ENCODE measurements around the gene CLEC3A.

CLEC3A gene

DNA sequence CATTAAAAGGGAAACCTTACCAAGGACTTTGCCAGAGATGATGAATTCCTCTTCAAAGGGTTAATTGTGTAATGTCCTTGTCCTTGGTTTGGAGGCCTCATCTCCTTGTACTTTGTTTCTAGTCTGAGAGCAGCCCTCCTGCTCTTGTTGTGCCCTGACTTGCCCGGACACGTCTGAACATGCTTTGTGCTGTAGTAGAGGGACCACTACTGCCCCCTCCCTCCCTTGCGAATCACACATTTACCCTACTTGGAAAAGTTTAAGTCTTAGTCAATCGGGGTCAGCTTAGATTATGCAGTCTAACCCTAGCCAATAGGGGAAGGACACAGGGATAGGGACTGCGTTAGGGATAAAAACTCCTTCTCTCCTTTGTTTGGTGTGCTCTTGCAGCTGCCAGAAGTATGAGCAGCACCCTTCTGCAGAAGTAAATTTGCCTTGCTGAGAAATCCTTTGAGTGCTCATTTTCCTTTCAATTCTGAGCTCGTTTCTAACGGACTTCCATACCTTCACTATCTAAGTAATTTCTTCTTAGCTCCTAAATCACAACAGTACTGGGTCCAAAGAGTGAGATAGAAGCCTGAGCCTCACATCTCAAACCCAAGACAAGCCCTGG, 26.4 kb upstream of the CLEC3A start:
- no peak overlapping the region for H3K4me3 Mint-ChIP-seq
- H3K27me3 Mint-ChIP-seq (ENCODE audit: low read depth, poor library complexity): peaks cover 9% of the 10 kb centered on the region
- TF ChIP-seq, protein P1, sequence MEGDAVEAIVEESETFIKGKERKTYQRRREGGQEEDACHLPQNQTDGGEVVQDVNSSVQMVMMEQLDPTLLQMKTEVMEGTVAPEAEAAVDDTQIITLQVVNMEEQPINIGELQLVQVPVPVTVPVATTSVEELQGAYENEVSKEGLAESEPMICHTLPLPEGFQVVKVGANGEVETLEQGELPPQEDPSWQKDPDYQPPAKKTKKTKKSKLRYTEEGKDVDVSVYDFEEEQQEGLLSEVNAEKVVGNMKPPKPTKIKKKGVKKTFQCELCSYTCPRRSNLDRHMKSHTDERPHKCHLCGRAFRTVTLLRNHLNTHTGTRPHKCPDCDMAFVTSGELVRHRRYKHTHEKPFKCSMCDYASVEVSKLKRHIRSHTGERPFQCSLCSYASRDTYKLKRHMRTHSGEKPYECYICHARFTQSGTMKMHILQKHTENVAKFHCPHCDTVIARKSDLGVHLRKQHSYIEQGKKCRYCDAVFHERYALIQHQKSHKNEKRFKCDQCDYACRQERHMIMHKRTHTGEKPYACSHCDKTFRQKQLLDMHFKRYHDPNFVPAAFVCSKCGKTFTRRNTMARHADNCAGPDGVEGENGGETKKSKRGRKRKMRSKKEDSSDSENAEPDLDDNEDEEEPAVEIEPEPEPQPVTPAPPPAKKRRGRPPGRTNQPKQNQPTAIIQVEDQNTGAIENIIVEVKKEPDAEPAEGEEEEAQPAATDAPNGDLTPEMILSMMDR (IDR thresholded peaks at IDR 0.05): no peak
- DNase-seq: no peak
- H3K27ac Mint-ChIP-seq: no peak overlapping the region
- no peaks in the 10 kb centered on the region for H3K36me3 Mint-ChIP-seq (ENCODE audit: low read depth)
- H3K4me1 Mint-ChIP-seq: peaks cover 24% of the 10 kb centered on the region
- H3K9me3 Mint-ChIP-seq: peaks cover 27% of the 10 kb centered on the region

DNA sequence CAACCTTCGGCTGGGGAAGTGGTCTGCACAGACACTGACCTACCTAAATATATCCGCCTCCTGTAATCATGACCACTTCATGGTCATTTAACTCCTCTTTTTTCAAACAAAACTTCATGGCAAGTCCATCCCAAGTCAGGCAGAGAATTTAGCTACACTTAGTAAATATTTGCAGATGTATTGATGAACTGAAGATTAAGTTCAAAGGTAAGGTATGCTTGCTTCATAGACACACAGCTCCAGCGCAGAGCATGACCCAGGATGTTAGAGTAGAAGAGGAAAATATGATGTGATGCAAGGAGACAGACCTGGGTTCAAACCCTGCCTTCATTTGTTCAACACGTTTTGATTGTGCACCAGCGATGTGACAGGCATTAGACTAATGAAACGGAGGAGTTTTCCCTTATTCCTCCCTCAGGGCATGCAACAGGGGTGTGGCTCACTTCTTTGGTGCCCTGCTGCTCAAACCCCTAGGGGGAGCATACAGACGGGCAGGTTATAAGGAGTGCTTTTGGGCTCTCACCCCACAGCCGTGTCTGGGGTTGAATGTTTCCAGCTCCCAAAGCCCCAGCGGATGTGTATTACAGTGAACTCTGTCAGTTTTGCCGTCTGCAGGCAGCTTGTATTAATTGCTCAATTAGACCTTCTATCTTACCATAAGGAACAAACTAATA, 23.9 kb upstream of the CLEC3A start:
- peaks cover 8% of the 10 kb centered on the region for H3K4me1 Mint-ChIP-seq
- DNase-seq: no peak
- H3K9me3 Mint-ChIP-seq: peaks cover 17% of the 10 kb centered on the region
- TF ChIP-seq, protein P1 (IDR thresholded peaks at IDR 0.05): no peak
- peaks cover 6% of the 10 kb centered on the region for H3K27me3 Mint-ChIP-seq (ENCODE audit: low read depth, poor library complexity)
- no peak overlapping the region for H3K27ac Mint-ChIP-seq
- H3K4me3 Mint-ChIP-seq: no peak overlapping the region
- H3K36me3 Mint-ChIP-seq (ENCODE audit: low read depth): no peaks in the 10 kb centered on the region

GRCh38 chr16:78001451-78002025, 20.8 kb upstream of the CLEC3A start:
- Mint-ChIP-seq H3K4me1 (peaks cover 6% of the 10 kb centered on the region), H3K4me3 (no peak overlapping the region), H3K36me3 (ENCODE audit: low read depth) (no peaks in the 10 kb centered on the region), H3K9me3 (peaks cover 6% of the 10 kb centered on the region), H3K27me3 (ENCODE audit: low read depth, poor library complexity) (peaks cover 14% of the 10 kb centered on the region), H3K27ac (no peak overlapping the region)
- TF ChIP-seq, protein P1 (IDR thresholded peaks at IDR 0.05): no peak
- DNase-seq: no peak

GRCh38 chr16:78002915-78003538, 19.3 kb upstream of the CLEC3A start:
- H3K36me3 Mint-ChIP-seq (ENCODE audit: low read depth): no peaks in the 10 kb centered on the region
- DNase-seq: peak; percentile 86
- H3K27ac Mint-ChIP-seq: no peak overlapping the region
- H3K4me1 Mint-ChIP-seq: peaks cover 6% of the 10 kb centered on the region
- H3K4me3 Mint-ChIP-seq: no peak overlapping the region
- TF ChIP-seq, protein P1 (IDR thresholded peaks at IDR 0.05): peak; percentile 78
- peaks cover 14% of the 10 kb centered on the region for H3K27me3 Mint-ChIP-seq (ENCODE audit: low read depth, poor library complexity)
- H3K9me3 Mint-ChIP-seq: no peaks in the 10 kb centered on the region

- Mint-ChIP-seq H3K4me3 (no peak overlapping the region), H3K27me3 (ENCODE audit: low read depth, poor library complexity) (peaks cover 10% of the 10 kb centered on the region), H3K27ac (no peak overlapping the region), H3K4me1 (peaks cover 6% of the 10 kb centered on the region), H3K36me3 (ENCODE audit: low read depth) (no peaks in the 10 kb centered on the region), H3K9me3 (no peaks in the 10 kb centered on the region)
- DNase-seq: no peak
- TF ChIP-seq, protein P1 (IDR thresholded peaks at IDR 0.05): no peak
Measured at GRCh38 chr16:78004517-78004916, 17.8 kb upstream of the CLEC3A start.

Data from nephron progenitor cell (in vitro differentiated cells).